ENCODE data around the gene NAP1L5.

The NAP1L5 gene

GRCh38 chr4:88693792-88694191 is 3.8 kb downstream of the NAP1L5 start:
- TF ChIP-seq SIN3A (IDR thresholded peaks at IDR 0.05; ENCODE audit: borderline replicate concordance, insufficient read depth, low read length) = no peak
- no peak for TF ChIP-seq POLR2AphosphoS5 (IDR thresholded peaks at IDR 0.05; ENCODE audit: low read depth, low read length)
- no peak for TF ChIP-seq FOXP2 (optimal IDR thresholded peaks at IDR 0.05; ENCODE audit: borderline replicate concordance, extremely low read depth, extremely low read length, insufficient read depth)
- no peak for TF ChIP-seq REST (IDR thresholded peaks at IDR 0.05; ENCODE audit: insufficient read depth in 1 of 2, low read depth in 2 of 2, low read length in 2 of 2)
- no peak for TF ChIP-seq TAF1 (IDR thresholded peaks at IDR 0.05; ENCODE audit: borderline replicate concordance, insufficient read depth, low read length)

GRCh38 chr4:88690355-88690754 is 7.3 kb downstream of the NAP1L5 start:
- TF ChIP-seq FOXP2 (optimal IDR thresholded peaks at IDR 0.05; ENCODE audit: borderline replicate concordance, extremely low read depth, extremely low read length, insufficient read depth) = no peak

DNA sequence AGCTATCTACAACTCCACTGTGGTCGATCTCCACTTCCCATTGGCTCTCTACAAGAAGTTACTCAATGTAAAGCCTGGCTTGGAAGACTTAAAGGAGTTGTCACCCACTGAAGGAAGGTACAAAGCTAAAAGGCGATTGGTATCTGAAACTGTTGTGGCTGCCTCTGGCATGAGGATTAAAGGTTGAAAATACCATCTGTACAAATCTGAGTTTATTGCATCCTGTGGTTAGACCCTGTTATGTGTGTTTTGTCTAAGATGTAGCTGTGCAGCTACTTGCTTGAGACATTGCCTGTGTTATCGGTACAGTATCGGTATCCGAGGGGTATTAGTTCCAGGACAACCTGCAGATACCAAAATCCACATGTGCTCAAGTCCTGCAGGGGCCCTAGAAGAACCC is 16.4 kb downstream of the NAP1L5 start:
- no peak for TF ChIP-seq TAF1 (IDR thresholded peaks at IDR 0.05; ENCODE audit: borderline replicate concordance, insufficient read depth, low read length)
- no peak for TF ChIP-seq REST (IDR thresholded peaks at IDR 0.05; ENCODE audit: insufficient read depth in 1 of 2, low read depth in 2 of 2, low read length in 2 of 2)
- no peak for TF ChIP-seq FOXP2 (optimal IDR thresholded peaks at IDR 0.05; ENCODE audit: borderline replicate concordance, extremely low read depth, extremely low read length, insufficient read depth)
- TF ChIP-seq POLR2AphosphoS5 (IDR thresholded peaks at IDR 0.05; ENCODE audit: low read depth, low read length) = no peak
- no peak for TF ChIP-seq SIN3A (IDR thresholded peaks at IDR 0.05; ENCODE audit: borderline replicate concordance, insufficient read depth, low read length)

- TF ChIP-seq TAF1 (IDR thresholded peaks at IDR 0.05; ENCODE audit: borderline replicate concordance, insufficient read depth, low read length) (no peak), SIN3A (IDR thresholded peaks at IDR 0.05; ENCODE audit: borderline replicate concordance, insufficient read depth, low read length) (no peak), REST (IDR thresholded peaks at IDR 0.05; ENCODE audit: insufficient read depth in 1 of 2, low read depth in 2 of 2, low read length in 2 of 2) (no peak)
Observed at GRCh38 chr4:88675543-88675942, 22.1 kb downstream of the NAP1L5 start.

DNA sequence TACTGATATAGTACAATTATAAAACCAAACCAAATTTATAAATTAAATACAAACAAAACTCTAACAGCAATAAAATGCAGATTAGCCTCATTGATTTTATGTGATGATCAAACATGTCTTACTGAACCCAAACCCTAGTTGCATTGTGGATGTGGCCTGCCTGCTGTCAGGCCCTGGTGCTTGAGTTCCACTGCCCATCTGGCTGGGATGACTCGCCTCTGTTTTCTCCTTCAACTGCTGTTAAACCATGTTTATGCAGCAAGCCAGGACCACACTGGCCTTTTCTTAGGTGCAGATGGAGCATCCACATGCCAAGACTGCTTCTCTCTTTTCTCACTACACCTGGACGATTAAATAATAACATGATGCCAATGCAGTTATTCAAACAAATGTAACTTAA is 22.6 kb downstream of the NAP1L5 start:
- TF ChIP-seq REST (IDR thresholded peaks at IDR 0.05; ENCODE audit: insufficient read depth in 1 of 2, low read depth in 2 of 2, low read length in 2 of 2) (no peak), SIN3A (IDR thresholded peaks at IDR 0.05; ENCODE audit: borderline replicate concordance, insufficient read depth, low read length) (no peak), TAF1 (IDR thresholded peaks at IDR 0.05; ENCODE audit: borderline replicate concordance, insufficient read depth, low read length) (no peak), POLR2AphosphoS5 (IDR thresholded peaks at IDR 0.05; ENCODE audit: low read depth, low read length) (no peak), FOXP2 (optimal IDR thresholded peaks at IDR 0.05; ENCODE audit: borderline replicate concordance, extremely low read depth, extremely low read length, insufficient read depth) (no peak)
